ENCODE data around the gene FLNB. TPM values are rescaled to one million over a fixed set of nuclear protein-coding genes. Genes with fewer than 3 reads are reported as not detected.

Gene FLNB, protein sequence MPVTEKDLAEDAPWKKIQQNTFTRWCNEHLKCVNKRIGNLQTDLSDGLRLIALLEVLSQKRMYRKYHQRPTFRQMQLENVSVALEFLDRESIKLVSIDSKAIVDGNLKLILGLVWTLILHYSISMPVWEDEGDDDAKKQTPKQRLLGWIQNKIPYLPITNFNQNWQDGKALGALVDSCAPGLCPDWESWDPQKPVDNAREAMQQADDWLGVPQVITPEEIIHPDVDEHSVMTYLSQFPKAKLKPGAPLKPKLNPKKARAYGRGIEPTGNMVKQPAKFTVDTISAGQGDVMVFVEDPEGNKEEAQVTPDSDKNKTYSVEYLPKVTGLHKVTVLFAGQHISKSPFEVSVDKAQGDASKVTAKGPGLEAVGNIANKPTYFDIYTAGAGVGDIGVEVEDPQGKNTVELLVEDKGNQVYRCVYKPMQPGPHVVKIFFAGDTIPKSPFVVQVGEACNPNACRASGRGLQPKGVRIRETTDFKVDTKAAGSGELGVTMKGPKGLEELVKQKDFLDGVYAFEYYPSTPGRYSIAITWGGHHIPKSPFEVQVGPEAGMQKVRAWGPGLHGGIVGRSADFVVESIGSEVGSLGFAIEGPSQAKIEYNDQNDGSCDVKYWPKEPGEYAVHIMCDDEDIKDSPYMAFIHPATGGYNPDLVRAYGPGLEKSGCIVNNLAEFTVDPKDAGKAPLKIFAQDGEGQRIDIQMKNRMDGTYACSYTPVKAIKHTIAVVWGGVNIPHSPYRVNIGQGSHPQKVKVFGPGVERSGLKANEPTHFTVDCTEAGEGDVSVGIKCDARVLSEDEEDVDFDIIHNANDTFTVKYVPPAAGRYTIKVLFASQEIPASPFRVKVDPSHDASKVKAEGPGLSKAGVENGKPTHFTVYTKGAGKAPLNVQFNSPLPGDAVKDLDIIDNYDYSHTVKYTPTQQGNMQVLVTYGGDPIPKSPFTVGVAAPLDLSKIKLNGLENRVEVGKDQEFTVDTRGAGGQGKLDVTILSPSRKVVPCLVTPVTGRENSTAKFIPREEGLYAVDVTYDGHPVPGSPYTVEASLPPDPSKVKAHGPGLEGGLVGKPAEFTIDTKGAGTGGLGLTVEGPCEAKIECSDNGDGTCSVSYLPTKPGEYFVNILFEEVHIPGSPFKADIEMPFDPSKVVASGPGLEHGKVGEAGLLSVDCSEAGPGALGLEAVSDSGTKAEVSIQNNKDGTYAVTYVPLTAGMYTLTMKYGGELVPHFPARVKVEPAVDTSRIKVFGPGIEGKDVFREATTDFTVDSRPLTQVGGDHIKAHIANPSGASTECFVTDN (N-terminal part only)
- 72.9 and 77.9 TPM in 2 replicates for total RNA-seq
- long read RNA-seq, partial matches to known transcripts = 60 of 71 reads
- long read RNA-seq, other reads (novel, unspliced or antisense) = 11 of 71 reads

DNA sequence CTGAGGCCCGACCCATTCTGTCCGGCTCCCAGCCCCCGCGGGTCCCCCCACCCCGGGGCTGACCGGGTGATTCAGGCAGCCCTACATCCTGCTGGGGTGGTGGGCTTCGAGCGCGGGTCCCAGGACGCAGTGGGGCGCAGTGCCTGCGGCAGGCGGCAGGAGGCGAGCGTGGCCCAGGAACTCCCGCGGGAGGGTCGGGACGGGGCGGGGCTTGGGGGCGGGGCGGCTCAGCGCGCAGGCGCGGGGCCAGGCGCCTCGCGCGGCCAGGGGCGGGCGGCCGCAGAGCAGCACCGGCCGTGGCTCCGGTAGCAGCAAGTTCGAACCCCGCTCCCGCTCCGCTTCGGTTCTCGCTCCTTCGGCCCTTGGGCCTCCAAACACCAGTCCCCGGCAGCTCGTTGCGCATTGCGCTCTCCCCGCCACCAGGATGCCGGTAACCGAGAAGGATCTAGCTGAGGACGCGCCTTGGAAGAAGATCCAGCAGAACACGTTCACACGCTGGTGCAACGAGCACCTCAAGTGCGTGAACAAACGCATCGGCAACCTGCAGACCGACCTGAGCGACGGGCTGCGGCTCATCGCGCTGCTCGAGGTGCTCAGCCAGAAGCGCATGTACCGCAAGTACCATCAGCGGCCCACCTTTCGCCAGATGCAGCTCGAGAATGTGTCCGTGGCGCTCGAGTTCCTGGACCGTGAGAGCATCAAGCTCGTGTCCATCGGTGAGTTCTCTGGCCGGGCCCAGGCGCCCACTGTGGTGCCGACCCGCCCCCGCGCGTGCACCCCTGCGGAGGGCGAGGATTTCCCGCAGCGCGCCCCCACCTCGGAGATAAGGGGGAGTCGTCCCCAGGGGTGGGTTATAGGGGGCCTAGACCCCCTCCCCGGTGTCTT lies at the start of gene FLNB:
Gene FLNB (plus strand): TSS at position 282 of the 885 bp plus-strand sequence. CDS start 143 bp downstream, at position 425.
- Mint-ChIP-seq H3K9me3 (ENCODE audit: unreplicated experiment) (no peaks in the 10 kb centered on the region), H3K36me3 (ENCODE audit: unreplicated experiment) (no peaks in the 10 kb centered on the region)

DNA sequence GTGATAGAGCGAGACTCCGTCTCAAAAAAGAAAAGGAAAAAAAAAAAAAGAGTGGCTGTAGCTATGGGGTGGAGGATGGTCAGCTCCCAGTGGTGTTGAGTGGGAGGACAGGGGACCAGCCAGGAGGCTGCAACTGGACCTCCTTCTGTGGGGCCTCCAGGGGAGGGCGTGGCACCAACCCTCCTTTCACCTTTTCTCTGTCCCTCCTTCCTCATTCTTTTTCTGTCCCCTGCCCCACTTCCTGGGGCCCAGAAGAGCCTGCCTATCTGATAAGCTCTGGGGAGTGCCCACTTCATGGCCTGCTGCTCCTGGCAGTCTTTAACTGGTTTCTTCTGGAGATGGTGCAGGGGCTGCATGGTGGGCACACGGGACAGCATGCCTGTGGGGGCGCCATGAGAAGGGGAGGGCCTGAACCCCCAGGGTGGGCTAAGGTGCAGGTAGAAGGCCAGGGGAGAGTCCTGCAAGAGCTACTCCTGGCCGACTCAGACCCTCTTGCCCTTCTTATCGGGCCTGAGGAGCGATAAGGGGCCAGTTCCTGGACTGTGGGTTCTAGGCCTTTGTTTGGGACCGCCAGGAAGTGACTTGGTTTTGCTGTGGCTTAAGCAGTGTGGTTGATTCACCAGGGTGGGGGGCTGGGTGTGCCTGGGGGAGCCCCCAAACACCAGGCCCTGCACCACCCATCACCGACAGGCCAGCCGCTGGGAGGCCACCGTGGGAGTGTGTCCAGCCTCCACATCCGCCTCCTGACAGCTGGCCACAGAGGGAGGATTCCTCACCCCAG lies 49.4 kb upstream of the FLNB start:
- Mint-ChIP-seq H3K27me3 (ENCODE audit: unreplicated experiment) (no peaks in the 10 kb centered on the region), H3K4me1 (ENCODE audit: unreplicated experiment) (peaks cover 26% of the 10 kb centered on the region), H3K36me3 (ENCODE audit: unreplicated experiment) (no peaks in the 10 kb centered on the region), H3K9me3 (ENCODE audit: unreplicated experiment) (no peaks in the 10 kb centered on the region), H3K4me3 (ENCODE audit: unreplicated experiment) (peak overlapping the region; percentile 42), H3K27ac (ENCODE audit: unreplicated experiment) (peak overlapping the region; percentile 82)
- TF ChIP-seq, protein P1, sequence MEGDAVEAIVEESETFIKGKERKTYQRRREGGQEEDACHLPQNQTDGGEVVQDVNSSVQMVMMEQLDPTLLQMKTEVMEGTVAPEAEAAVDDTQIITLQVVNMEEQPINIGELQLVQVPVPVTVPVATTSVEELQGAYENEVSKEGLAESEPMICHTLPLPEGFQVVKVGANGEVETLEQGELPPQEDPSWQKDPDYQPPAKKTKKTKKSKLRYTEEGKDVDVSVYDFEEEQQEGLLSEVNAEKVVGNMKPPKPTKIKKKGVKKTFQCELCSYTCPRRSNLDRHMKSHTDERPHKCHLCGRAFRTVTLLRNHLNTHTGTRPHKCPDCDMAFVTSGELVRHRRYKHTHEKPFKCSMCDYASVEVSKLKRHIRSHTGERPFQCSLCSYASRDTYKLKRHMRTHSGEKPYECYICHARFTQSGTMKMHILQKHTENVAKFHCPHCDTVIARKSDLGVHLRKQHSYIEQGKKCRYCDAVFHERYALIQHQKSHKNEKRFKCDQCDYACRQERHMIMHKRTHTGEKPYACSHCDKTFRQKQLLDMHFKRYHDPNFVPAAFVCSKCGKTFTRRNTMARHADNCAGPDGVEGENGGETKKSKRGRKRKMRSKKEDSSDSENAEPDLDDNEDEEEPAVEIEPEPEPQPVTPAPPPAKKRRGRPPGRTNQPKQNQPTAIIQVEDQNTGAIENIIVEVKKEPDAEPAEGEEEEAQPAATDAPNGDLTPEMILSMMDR (IDR thresholded peaks at IDR 0.05) = no peak
- DNase-seq (ENCODE audit: extremely low spot score, unreplicated experiment) = no peak

More for the DNA sequence above, at the start of gene FLNB:
- Mint-ChIP-seq H3K4me3 (ENCODE audit: unreplicated experiment) (peak within 1 kb of the TSS; percentile 89), H3K27me3 (ENCODE audit: unreplicated experiment) (no peaks in the 10 kb centered on the region), H3K4me1 (ENCODE audit: unreplicated experiment) (peaks cover 41% of the 10 kb centered on the region), H3K27ac (ENCODE audit: unreplicated experiment) (peak within 1 kb of the TSS; percentile 64)
- peak; percentile 93 for DNase-seq (ENCODE audit: extremely low spot score, unreplicated experiment)
- TF ChIP-seq, protein P1 (IDR thresholded peaks at IDR 0.05) = peak; percentile 73

DNA sequence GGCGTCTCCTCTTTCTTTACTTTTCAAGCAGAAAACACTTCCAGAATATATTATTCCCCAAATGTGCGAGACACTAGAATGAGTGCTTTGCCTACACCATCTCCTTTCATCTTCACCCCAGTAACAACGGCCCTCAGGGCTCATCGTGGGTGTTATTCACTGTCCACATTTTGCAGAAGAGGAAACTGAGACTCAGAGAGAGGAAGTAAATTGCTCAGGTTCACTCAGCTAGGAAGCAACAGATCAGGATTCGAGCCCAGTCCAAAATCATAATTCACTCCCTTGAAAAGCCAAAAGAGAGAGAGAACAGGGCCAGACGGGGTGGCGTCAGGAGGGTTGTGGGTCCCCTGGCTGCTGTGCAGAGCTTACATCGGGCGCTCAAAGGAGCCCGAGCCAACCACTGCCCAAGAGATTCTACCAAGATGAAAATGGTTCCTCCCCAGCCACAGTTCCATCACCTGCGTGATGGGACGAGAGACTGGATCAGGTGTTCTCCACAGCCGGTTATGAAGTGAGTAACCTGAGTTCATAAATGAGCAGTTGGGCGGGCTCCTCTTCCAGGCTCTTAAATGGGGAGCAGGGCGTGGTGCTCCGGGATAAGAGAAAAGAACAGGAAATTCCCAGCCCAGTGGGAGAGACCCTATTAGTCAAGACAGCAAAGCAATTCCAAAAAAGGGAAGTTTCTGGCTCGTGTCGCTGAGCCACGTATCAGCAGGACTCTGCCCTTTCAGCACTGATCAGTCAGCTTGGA lies 48.6 kb upstream of the FLNB start:
- DNase-seq (ENCODE audit: extremely low spot score, unreplicated experiment) = no peak
- Mint-ChIP-seq H3K36me3 (ENCODE audit: unreplicated experiment) (no peaks in the 10 kb centered on the region), H3K4me1 (ENCODE audit: unreplicated experiment) (peaks cover 26% of the 10 kb centered on the region), H3K27ac (ENCODE audit: unreplicated experiment) (peak overlapping the region; percentile 82), H3K9me3 (ENCODE audit: unreplicated experiment) (no peaks in the 10 kb centered on the region), H3K27me3 (ENCODE audit: unreplicated experiment) (no peaks in the 10 kb centered on the region), H3K4me3 (ENCODE audit: unreplicated experiment) (peak overlapping the region; percentile 42)
- TF ChIP-seq, protein P1 (IDR thresholded peaks at IDR 0.05) = no peak
